GM12878 (cell line): Measurements from ENCODE around the gene TOMM40. TPM values are rescaled to one million over a fixed set of nuclear protein-coding genes. Genes with fewer than 3 reads are reported as not detected.

Experiments used
- ATAC-seq: fragments of 200-7000 bp; cut with Tn5 transposase; 3 replicates; pipeline ENCODE4 v1.9.1; 2020; ENCODE audit warnings: mild to moderate bottlenecking, moderate library complexity
- BruUV-seq: library from RNA; stranded (reverse); fragments of 400-500 nt; replicated peaks from 2 replicates; lab custom pipeline; 2021; lab: Mats Ljungman, UMichigan
- CTCF ChIA-PET: fragments of 300-600 bp; sonication (Branson Sonifier 250); formaldehyde crosslinking; extraction: SDS; loops from one replicate; lab custom pipeline; 2021; ENCODE audit warnings: inconsistent platforms; lab: Yijun Ruan, JAX
- POLR2A ChIA-PET: fragments of 350-600 bp; formaldehyde crosslinking; extraction: SDS; loops from one replicate; lab custom pipeline; 2021; ENCODE audit warnings: inconsistent platforms; lab: Charles Lee
- RAD21 ChIA-PET: fragments of 300-600 bp; sonication (Branson Sonifier 250); formaldehyde crosslinking; loops from one replicate; lab custom pipeline; 2023; ENCODE audit warnings: antibody characterized with exemption; ENCODE audit not compliant: unreplicated experiment; lab: Charles Lee
- SMC1A ChIA-PET: fragments of 300-600 bp; sonication (Branson Sonifier 250); formaldehyde crosslinking; loops from one replicate; lab custom pipeline; 2023; ENCODE audit not compliant: unreplicated experiment, uncharacterized antibody; lab: Charles Lee
- DNase-seq: peaks from one replicate; pipeline ENCODE4 v3.0.0-alpha.2; 2011; ENCODE audit warnings: low read depth, low spot score
- FAIRE-seq: peaks from 3 replicates; lab custom pipeline; 2011; peaks lifted over from hg19 to GRCh38; lab: Jason Lieb, UNC
- H2AFZ ChIP-seq: 2 replicates; pipeline ENCODE4 v1.6.0; 2011; ENCODE audit warnings: low read depth, low read length, control low read depth; ENCODE audit not compliant: control insufficient read depth
- H3K27ac ChIP-seq: 2 replicates; pipeline ENCODE4 v1.5.1; 2011; ENCODE audit warnings: control low read depth; ENCODE audit not compliant: control insufficient read depth, insufficient read depth
- H3K27me3 ChIP-seq, 2 experiments: replicated peaks in 1 of 2; 2 replicates each; pipeline versions ENCODE4 v1.6.0 to v1.6.1; 2011; ENCODE audit warnings: low read length in 1 of 2; ENCODE audit not compliant: control insufficient read depth in 2 of 2, insufficient read depth in 2 of 2
- H3K36me3 ChIP-seq, 2 experiments: 2 replicates each; pipeline ENCODE4 v1.5.1; 2011; ENCODE audit warnings: low read length in 1 of 2; ENCODE audit not compliant: control insufficient read depth in 2 of 2, insufficient read depth in 2 of 2
- H3K4me1 ChIP-seq: 2 replicates; pipeline ENCODE4 v1.6.1; 2011; ENCODE audit warnings: mild to moderate bottlenecking, low read length, moderate library complexity, mixed read lengths; ENCODE audit not compliant: control insufficient read depth, insufficient read depth
- H3K4me2 ChIP-seq: 2 replicates; pipeline ENCODE4 v1.6.0; 2011; ENCODE audit warnings: control low read depth; ENCODE audit not compliant: control insufficient read depth, insufficient read depth
- H3K4me3 ChIP-seq: fragments of 200-600 bp; sonication (generic); 2 replicates; pipeline ENCODE4 v1.5.1; 2016
- H3K79me2 ChIP-seq: 2 replicates; pipeline ENCODE4 v1.6.0; 2011; ENCODE audit warnings: low read length; ENCODE audit not compliant: control insufficient read depth, insufficient read depth
- H3K9ac ChIP-seq: 2 replicates; pipeline ENCODE4 v1.8.0; 2011; ENCODE audit warnings: low read length, control low read depth, mixed read lengths; ENCODE audit not compliant: control insufficient read depth, insufficient read depth
- H3K9me3 ChIP-seq: replicated peaks from 3 replicates; pipeline ENCODE4 v1.5.1; 2011; ENCODE audit warnings: mild to moderate bottlenecking, low read length; ENCODE audit not compliant: control insufficient read depth, insufficient read depth
- H4K20me1 ChIP-seq: 2 replicates; pipeline ENCODE4 v1.6.0; 2011; ENCODE audit not compliant: control insufficient read depth, insufficient read depth
- BCL3 ChIP-seq: IDR thresholded peaks from 2 replicates; pipeline ENCODE4 v1.6.1; 2011; ENCODE audit warnings: borderline replicate concordance, low read depth, mild to moderate bottlenecking, moderate library complexity, low read length; ENCODE audit not compliant: insufficient read depth, poor library complexity, severe bottlenecking
- NR2F1 ChIP-seq: fragments of 450-650 bp; conservative IDR thresholded peaks from 2 replicates; pipeline ENCODE4 v1.6.1; 2017; ENCODE audit warnings: mild to moderate bottlenecking
- PKNOX1 ChIP-seq: fragments of 450-650 bp; IDR thresholded peaks from 2 replicates; pipeline ENCODE4 v1.6.1; 2016; ENCODE audit warnings: mild to moderate bottlenecking
- RELA ChIP-seq: fragments of 450-650 bp; IDR thresholded peaks from 2 replicates; pipeline ENCODE4 v1.8.0; 2014; ENCODE audit warnings: borderline replicate concordance; ENCODE audit not compliant: partially characterized antibody
- SKIL ChIP-seq: fragments of 450-650 bp; IDR thresholded peaks from 2 replicates; pipeline ENCODE4 v1.6.1; 2017; ENCODE audit warnings: mild to moderate bottlenecking, low read depth, inconsistent platforms; ENCODE audit not compliant: poor library complexity, severe bottlenecking
- SREBF1 ChIP-seq: IDR thresholded peaks from 2 replicates; pipeline ENCODE4 v1.6.1; 2012; ENCODE audit warnings: mild to moderate bottlenecking, low read length
- WGBS: methylation state at CpG from one replicate; pipeline ENCODE4 v1.1.6; 2016; ENCODE audit warnings: low lambda C conversion rate; ENCODE audit not compliant: insufficient replicate concordance, insufficient coverage; ENCODE audit errors: missing lambda C conversion rate; 5-methylcytosine and 5-hydroxymethylcytosine counted together
- in situ Hi-C: fragments of 300-500 bp; cut with MboI; formaldehyde crosslinking; loops from 9 replicates; pipeline ENCODE4 v1.14.3; 2018; ENCODE audit warnings: mixed read lengths
- intact Hi-C: fragments of 100-400 bp; cut with micrococcal nuclease; formaldehyde crosslinking; loops from one replicate; pipeline ENCODE4 v1.14.2; 2022; ENCODE audit not compliant: unreplicated experiment
- polyA plus RNA-seq, 11 experiments: library from polyadenylated mRNA; depleted of rRNA in 4 of 11; unstranded in 6 of 11; stranded (reverse) in 5 of 11; fragments of >200 nt; fragmentation: Nextera tagmentation in 4 of 11; fragmentation: Illumina TruSeq in 1 of 11; extraction: Ambion mirVana in 4 of 11; extraction: Trizol in 1 of 11; gene quantifications; 1 replicate in 1 of 11; 2 replicates in 10 of 11; pipeline versions ENCODE4 v1.2.1 to v1.2.3, GENCODE V29; 2011 to 2016; ENCODE audit warnings: inconsistent platforms in 2 of 11, missing spikeins in 2 of 11, low read depth in 1 of 11
- total RNA-seq, 4 experiments: library from RNA; depleted of rRNA in 3 of 4; stranded (reverse); fragments of >200 nt in 3 of 4; fragmentation: Illumina TruSeq in 1 of 4; extraction: Trizol in 1 of 4; gene quantifications; 2 replicates each; pipeline versions ENCODE4 v1.2.1 to v1.2.3, GENCODE V29; 2013 to 2021

The TOMM40 gene
- total and polyA plus RNA-seq, 10 of the 15 experiments (the other 5 are each of a cell fraction or from before 2014, with no cell fraction given) = 0.85 to 221 (median 99.9) TPM

- no peak for TF ChIP-seq BCL3
- no peak for TF ChIP-seq NR2F1
- TF ChIP-seq, all 136 proteins: peak for 0
Measured at GRCh38 chr19:44851427-44851826, 39.6 kb upstream of the TOMM40 start (continued).

DNA sequence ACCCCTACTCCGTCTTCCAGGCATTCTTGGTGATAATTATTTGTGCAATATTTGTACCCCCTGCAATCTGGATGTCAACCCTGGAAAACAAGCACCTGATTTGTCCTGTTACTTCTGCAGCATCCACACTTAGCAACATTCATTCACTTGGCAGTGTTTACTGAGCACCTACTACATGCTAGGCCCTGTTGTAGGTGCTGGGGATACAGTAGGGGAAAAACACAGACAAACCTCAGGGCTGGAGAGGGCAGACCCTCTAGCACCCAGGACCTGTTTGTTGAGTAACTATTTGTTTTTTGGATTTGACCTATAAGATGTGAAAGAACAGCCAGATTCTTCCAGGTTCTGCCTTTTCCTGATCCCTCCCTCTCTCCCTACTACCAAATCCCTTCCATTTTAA, 35.4 kb upstream of the TOMM40 start:
- Histone ChIP-seq H4K20me1 (no peaks in the 10 kb centered on the region), H3K4me1 (no peaks in the 10 kb centered on the region), H3K27ac (no peak overlapping the region), H3K9me3 (no peaks in the 10 kb centered on the region), H3K9ac (no peak overlapping the region), H3K4me2 (no peak overlapping the region), H3K27me3 (no peaks in the 10 kb centered on the region; a peak in 2 of 4 replicates), H2AFZ (no peak overlapping the region), H3K4me3 (no peak overlapping the region), H3K36me3 (no peaks in the 10 kb centered on the region), H3K79me2 (no peaks in the 10 kb centered on the region)
- ATAC-seq = no peak
- no peak for DNase-seq
- no peak for TF ChIP-seq PKNOX1
- TF ChIP-seq SKIL = no peak
- TF ChIP-seq SREBF1 = no peak
- no peak for TF ChIP-seq RELA
- intact Hi-C loops (no loop called here), in situ Hi-C loops (no loop called here)
- RAD21 ChIA-PET = no interaction called here
- SMC1A ChIA-PET = no interaction called here
- CTCF ChIA-PET = no interaction called here
- POLR2A ChIA-PET = no interaction called here
- no peak for FAIRE-seq
- WGBS = 0% methylated on average over 1 of the region's 1 CpG
- no TSS peak for BruUV-seq
